ENCODE measurements around the gene ALDH3A1.

The ALDH3A1 gene

DNA sequence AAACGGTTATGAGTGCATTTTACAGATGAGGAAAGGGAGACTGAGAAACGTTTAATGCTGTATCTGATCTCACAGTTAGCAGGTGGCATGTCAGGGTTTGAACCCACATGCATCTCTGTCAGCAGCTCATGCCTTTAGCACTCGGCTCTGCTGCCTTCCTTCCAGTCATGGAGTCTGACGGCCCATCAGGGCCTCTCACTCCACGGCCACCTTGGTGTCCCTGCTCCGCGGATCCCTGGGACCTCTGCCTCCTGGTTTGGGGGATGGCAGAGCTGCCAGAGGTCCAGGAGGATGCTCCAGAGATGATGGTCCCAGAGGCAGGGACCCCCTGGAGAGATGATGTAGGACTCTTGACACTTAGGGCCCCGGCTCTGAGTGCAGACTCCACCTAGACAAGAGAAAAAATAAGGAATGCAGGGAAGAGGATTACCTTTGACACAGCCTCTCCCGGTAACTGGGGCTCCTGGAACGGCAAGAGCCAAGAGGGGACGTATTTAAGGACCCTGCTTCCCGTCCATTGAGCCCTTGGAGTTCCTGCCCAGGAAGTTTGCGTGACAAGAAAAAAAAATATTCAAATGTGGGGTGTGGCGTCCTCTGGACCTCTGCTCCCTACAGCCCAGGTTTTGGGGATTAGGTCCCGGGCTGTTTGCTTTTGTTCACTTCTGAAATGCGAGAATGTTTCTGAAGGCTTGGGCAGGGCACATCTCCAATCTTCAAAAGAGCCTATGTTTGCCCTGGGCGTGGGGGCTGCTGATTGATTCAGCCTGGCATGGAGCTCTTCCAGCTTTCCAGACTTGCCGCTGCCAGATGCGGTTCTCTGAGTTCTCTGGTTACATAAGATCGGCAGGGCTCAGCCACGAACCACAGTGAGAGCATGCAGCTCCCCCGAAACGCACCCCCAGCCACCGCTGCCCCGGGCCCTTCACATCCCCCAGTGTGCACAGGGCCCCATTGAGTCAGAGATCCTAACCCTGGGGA lies at the start of gene ALDH3A1:
Gene ALDH3A1, minus strand, starts transcription at position 470 of the 978 bp plus-strand sequence. CDS start 3,169 bp downstream, outside the sequence.
- DNase-seq (ENCODE audit: low read depth), result no peak
- TF ChIP-seq CTCF (conservative IDR thresholded peaks at IDR 0.05; ENCODE audit: control insufficient read depth, insufficient read depth, low read depth, low read length), result no peak
- no peak within 1 kb of the TSS for H3K4me3 ChIP-seq (ENCODE audit: control insufficient read depth, low read depth, low read length)

DNA sequence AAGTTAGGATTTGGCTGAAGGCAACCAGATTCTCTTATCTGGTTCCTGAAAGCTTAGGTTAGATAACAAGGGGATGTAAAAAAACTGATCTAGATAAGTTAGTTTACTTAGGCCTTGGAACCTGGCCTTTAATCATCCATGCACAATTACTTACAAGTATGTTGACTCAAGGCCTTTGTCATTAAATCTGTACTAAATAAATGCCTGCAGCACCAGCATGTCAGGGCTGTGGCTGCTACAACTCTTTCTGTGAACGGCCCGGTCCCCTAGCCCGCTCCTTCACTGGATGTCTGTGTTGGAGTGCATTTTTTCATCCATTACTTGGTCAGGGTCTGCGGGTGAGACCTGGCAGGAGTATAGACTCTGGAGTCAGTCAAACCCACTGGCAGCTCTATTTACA lies 48.4 kb upstream of the ALDH3A1 start:
- no peak for TF ChIP-seq CTCF (conservative IDR thresholded peaks at IDR 0.05; ENCODE audit: control insufficient read depth, insufficient read depth, low read depth, low read length)
- no peak overlapping the region for H3K4me3 ChIP-seq (ENCODE audit: control insufficient read depth, low read depth, low read length)
- DNase-seq (ENCODE audit: low read depth), result no peak

DNA sequence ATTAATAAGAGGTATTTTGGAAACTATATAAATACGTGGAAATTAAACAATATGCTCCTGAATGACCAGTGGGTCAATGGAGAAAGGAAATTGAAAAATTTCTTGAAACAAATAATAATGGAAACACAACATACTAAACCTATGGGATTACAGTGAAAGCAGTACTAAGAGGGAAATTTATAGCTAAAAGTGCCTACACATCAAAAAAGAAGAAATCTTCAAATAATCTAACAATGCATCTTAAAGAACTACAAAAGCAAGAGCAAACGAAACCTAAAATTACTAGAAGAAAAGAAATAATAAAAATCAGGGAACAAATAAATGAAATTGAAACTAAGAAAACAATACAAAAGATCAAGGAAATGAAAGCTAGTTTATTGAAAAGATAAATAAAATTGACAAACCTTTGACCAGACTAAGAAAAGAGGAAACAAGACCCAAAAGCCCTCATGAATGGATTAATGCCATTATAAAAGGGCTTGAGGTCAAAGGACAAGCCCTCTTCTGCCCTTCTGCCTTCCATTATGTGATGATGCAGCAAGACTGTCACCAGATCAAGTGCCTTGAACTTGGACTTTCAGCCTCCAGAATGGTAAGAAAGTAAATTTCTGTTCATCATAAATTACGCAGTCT lies 43.9 kb upstream of the ALDH3A1 start:
- no peak for DNase-seq (ENCODE audit: low read depth)
- TF ChIP-seq CTCF (conservative IDR thresholded peaks at IDR 0.05; ENCODE audit: control insufficient read depth, insufficient read depth, low read depth, low read length), result no peak
- H3K4me3 ChIP-seq (ENCODE audit: control insufficient read depth, low read depth, low read length), result no peak overlapping the region

DNA sequence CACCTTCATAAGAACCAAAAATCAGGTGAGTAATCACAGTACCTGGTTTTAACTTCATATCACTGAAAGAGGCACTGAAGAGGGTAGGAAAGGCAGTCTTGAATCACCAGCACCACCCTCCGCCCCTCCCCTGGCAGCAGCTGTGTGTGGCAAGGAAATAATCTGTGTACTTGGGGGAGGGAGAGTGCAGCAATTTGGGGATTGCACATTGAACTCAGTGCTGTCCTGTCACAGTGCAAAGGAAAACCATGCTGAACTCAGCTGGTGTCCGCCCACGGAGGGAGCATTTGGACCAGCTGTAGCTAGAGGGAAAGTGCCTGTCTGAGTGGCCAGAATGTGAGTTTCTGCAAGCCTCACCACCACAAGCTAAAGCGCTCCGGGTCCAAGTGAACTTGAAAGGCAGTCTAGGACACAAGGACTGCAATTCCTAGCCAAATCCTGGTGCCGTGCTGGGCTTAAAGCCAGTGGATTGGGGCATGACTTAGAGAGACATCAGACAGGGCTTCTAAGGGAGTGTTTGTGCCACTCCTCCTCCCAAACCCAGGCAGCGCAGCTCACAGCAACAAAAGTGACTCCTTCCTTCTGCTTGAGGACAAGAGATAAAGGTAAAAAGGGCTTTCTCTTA lies 39.7 kb upstream of the ALDH3A1 start:
- TF ChIP-seq CTCF (conservative IDR thresholded peaks at IDR 0.05; ENCODE audit: control insufficient read depth, insufficient read depth, low read depth, low read length), result no peak
- H3K4me3 ChIP-seq (ENCODE audit: control insufficient read depth, low read depth, low read length), result no peak overlapping the region
- no peak for DNase-seq (ENCODE audit: low read depth)

- DNase-seq (ENCODE audit: low read depth), result no peak
- no peak overlapping the region for H3K4me3 ChIP-seq (ENCODE audit: control insufficient read depth, low read depth, low read length)
- TF ChIP-seq CTCF (conservative IDR thresholded peaks at IDR 0.05; ENCODE audit: control insufficient read depth, insufficient read depth, low read depth, low read length), result no peak
Observed at GRCh38 chr17:19785854-19786253, 37.8 kb upstream of the ALDH3A1 start.

GRCh38 chr17:19781488-19782458 lies 33.7 kb upstream of the ALDH3A1 start:
- TF ChIP-seq CTCF (conservative IDR thresholded peaks at IDR 0.05; ENCODE audit: control insufficient read depth, insufficient read depth, low read depth, low read length), result no peak
- H3K4me3 ChIP-seq (ENCODE audit: control insufficient read depth, low read depth, low read length), result no peak overlapping the region
- DNase-seq (ENCODE audit: low read depth), result no peak
